GM19467 (cell line): Measurements from ENCODE around the gene HAT1.

Experiments
- ATAC-seq: cut with Tn5 transposase; IDR thresholded peaks from one replicate; pipeline ENCODE4 v1.9.1; 2021; ENCODE audit warnings: mild to moderate bottlenecking, moderate library complexity; ENCODE audit not compliant: unreplicated experiment

Gene HAT1

GRCh38 chr2:172021074-172021931 lies 99.0 kb downstream of the HAT1 start:
- no peak for ATAC-seq

GRCh38 chr2:172021955-172022354 lies 99.7 kb downstream of the HAT1 start:
- no peak for ATAC-seq

GRCh38 chr2:172031536-172031935 lies 109.3 kb downstream of the HAT1 start:
- ATAC-seq: no peak
